ENCODE data around the gene PPP1R14C. TPM values are rescaled to one million over a fixed set of nuclear protein-coding genes. Genes with fewer than 3 reads are reported as not detected.
A peak's percentile ranks its signal among the peaks of the same experiment; 100 is the strongest.
"Not testable (repeated sequence)": the region's sequence is repeated elsewhere in the genome, so short reads cannot be mapped to it uniquely, and the experiment has no call there.

Gene PPP1R14C
- total RNA-seq = 36.0 TPM

- peak; percentile 81 for ATAC-seq
These were observed at the start of gene PPP1R14C for GRCh38 chr6:150142670-150143515. PPP1R14C (plus strand) TSS chr6:150143044; CDS start chr6:150143193, 149 bp downstream.

- ATAC-seq = no peak
These were observed 49.4 kb upstream of the PPP1R14C start for GRCh38 chr6:150093397-150093796.

DNA sequence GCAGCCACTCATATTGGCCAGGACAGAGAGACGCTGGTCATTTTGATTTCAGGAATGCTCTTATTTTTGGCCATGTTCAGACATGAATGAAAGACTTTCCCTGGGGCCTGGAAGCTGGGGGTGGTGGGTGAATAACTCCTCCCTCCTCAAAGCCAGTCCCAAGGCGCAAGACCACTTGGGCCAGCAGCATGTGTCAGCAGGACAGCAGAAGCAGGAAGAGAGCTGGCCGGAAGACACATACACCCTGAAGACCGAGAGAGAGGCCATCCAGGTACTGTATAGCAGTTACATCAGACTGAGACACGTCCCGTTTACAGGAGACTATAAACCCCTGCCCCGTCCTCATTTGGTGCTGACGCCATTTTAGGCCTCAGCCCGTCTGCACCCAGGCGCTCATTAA, 44.7 kb upstream of the PPP1R14C start:
- ATAC-seq = no peak

- ATAC-seq = no peak
These were observed 43.3 kb upstream of the PPP1R14C start for GRCh38 chr6:150099546-150099945.

- no peak for ATAC-seq
These were observed 42.9 kb upstream of the PPP1R14C start for GRCh38 chr6:150099953-150100352.

DNA sequence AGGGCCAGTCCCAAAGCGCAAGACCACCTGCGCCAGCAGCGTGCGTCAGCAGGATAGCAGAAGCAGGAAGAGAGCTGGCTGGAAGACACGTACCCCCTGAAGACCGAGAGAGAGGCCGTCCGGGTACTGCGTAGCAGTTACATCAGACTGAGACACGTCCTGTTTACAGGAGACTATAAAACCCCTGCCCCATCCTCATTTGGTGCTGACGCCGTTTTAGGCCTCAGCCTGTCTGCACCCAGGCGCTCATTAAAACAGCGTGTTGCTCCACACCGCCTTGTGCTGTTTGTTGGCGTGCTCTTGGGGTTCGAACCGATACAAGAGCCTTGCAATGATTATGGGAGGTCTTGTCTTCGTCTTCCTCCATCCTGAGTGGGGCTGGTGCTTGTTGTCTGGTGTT, 42.1 kb upstream of the PPP1R14C start:
- no peak for ATAC-seq

- no peak for ATAC-seq
These were observed 40.0 kb upstream of the PPP1R14C start for GRCh38 chr6:150102750-150103270.

DNA sequence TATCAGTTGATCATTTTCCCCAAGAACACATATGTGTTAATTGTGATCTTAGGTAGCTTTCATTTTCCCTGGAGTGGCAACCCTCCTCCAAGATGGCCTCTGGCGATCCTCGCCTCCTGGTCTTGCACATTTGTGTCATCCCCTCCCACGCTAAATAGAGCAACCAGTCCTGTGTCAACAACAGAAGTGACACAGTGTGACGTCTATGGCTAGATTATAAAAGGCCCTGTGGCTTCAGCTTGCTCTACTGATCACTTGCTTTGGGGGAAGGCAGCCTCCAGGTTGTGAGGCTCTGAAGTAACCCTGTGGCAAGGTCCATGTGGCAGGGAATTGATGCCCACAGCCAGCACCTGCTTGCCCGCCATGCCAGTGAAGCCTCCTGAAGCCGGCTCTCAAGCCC, 30.6 kb upstream of the PPP1R14C start:
- ATAC-seq = no peak

DNA sequence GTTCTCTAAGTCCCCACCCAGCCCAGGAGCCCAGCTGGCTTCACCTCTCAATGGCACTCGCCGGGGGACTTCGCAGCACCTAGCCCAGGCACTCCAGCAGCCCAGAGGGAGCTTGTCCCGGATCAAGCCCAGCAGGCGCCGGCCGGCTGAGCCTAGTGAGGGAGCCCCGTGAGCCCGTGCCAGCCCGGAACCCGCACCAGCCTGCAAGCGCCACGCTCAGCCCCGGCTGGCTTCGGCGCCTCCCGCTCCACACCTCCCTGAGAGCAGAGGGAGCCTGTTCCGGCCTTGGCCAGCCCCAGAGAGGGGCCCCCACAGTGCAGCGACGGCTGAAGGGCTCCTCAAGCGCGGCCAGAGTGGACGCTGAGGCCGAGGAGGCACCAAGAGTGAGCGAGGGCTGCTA, 27.1 kb upstream of the PPP1R14C start:
- peak; percentile 71 for ATAC-seq

GRCh38 chr6:150116200-150116800, 26.5 kb upstream of the PPP1R14C start:
- ATAC-seq = peak; percentile 78

DNA sequence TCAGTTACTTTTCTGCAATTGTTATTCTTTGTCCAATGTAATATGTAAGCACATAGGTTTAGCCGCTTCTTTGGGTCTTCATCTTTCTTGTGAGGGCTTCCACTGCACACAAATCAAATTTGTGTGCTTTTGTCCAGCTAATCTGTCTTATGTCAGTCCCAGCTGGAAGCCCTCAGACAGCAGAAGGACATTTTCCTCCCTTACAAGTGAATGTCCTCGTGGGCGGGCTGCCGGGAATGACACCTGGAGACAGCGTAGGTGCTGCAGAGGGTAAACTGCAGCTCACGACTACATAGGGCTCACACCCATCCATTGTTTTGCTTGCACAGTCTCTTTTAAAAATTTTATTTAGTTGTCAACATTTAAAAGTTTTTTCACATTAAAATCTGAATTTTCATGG, 24.6 kb upstream of the PPP1R14C start:
- ATAC-seq = no peak

DNA sequence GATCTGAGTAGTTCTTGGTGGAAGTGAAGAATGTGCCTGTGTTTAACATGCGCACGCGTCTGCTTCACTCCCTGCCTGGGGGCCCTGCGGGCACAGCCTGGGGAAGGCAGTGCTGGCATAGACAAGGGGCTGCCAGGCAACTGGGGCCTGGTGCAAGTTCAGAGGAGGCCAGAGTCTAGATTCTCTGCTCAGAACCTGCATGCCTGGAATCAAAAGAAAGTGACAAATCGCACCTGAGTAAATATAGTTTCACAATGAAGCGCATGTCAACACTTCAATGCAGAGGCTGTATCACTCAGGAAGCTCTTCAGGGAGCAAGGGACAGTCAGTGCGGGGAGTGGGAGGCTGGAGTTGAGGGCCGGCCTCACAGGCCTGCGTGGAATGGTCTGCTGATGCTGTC, 24.2 kb upstream of the PPP1R14C start:
- peak; percentile 45 for ATAC-seq

- ATAC-seq = no peak
These were observed 23.7 kb upstream of the PPP1R14C start for GRCh38 chr6:150119173-150119572.

GRCh38 chr6:150123645-150124044, 19.2 kb upstream of the PPP1R14C start:
- no peak for ATAC-seq

- no peak for ATAC-seq
These were observed 18.6 kb upstream of the PPP1R14C start for GRCh38 chr6:150124235-150124634.

GRCh38 chr6:150126641-150127291, 16.1 kb upstream of the PPP1R14C start:
- no peak for ATAC-seq

DNA sequence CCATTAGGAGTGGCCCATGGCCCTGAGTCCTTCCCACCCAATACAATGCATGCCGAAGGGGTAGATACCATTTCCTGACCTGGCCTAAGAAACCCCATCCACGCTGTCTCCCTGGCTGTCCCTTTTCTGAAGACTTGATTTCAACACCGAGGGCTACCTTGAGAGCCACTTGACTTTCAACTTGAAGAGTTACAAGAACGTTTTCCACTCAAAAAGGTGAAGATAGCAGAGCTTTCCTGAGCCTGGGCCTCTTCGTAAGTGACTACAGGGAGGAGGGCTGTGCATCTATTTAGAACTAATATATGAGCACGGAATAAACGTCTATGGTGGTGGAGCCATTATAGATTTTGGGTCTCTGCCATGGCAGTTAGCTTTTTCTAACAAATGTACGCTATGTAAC, 14.4 kb upstream of the PPP1R14C start:
- no peak for ATAC-seq

DNA sequence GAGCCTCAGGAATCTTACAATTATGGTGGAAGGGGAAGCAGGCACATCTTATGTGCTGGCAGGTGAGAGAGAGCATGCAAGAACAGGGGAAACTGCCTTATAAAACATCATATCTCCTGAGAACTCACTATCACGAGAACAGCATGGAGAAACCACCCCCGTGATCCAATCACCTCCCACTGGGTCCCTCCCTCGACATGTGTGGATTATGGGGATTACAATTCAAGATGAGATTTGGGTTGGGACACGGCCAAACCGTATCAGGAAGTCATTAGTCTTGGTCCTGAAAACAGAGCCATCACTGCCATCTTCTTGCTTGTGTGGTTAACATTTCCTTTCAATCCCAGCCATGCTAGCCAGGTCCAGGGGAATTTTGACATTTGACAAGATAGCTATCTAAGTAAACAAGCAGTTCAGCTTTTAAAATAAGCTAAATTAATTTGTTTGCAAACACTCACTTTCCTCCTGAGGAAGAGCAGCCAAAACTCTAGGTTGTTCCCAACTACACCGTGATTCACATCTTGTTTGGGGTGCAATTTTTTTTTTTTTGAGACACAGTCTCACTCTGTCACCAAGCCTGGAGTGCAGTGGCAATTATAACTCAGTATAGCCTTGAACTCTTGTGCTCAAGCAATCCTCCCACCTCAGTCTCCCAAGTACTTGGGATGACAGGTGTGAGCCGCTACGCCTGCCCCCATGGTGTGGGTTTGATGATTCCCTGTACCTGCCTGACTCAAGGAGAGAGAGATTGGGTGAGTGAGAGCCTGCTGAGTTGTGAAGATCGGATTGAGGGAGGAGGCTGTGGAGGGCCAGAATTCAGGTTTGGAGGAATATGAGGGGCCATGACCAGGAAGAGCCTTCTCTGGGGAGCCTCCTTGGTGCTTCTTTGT, 13.0 kb upstream of the PPP1R14C start:
- ATAC-seq = no peak

- no peak for ATAC-seq
These were observed 9.2 kb upstream of the PPP1R14C start for GRCh38 chr6:150133686-150134085.

GRCh38 chr6:150134280-150134920, 8.4 kb upstream of the PPP1R14C start:
- peak; percentile 80 for ATAC-seq

GRCh38 chr6:150137711-150138110, 5.1 kb upstream of the PPP1R14C start:
- not testable (repeated sequence) for ATAC-seq

GRCh38 chr6:150138638-150139037, 4.2 kb upstream of the PPP1R14C start:
- no peak for ATAC-seq

Data from esophagus mucosa (tissue), 1 donor.